ENCODE data around the gene SYN1. TPM values are rescaled to one million over a fixed set of nuclear protein-coding genes. Genes with fewer than 3 reads are reported as not detected.

The SYN1 gene
- total RNA-seq, 2 experiments from 2014 or later: 0.83 to 1.3 TPM

GRCh38 chrX:47562615-47563243 is 56.9 kb downstream of the SYN1 start:
- POLR2A ChIA-PET: no interaction called here
- no peaks in the 10 kb centered on the region for H3K9me3 Mint-ChIP-seq
- peak overlapping the region; percentile 74 for H3K27ac Mint-ChIP-seq
- H3K27me3 Mint-ChIP-seq: no peaks in the 10 kb centered on the region
- peak overlapping the region; percentile 60 for H3K4me3 Mint-ChIP-seq
- CTCF ChIA-PET: no interaction called here
- peaks cover 34% of the 10 kb centered on the region for H3K4me1 Mint-ChIP-seq (ENCODE audit: low read depth)
- H3K36me3 Mint-ChIP-seq: peaks cover 17% of the 10 kb centered on the region
- intact Hi-C loops (cut with micrococcal nuclease): loop anchor here (1.0 to 5.0 kb wide), 3 partner anchors 65 to 460 kb away; partner anchors contain the start of gene CFP
- peak; percentile 64 for DNase-seq

- H3K4me3 Mint-ChIP-seq: peak overlapping the region; percentile 80
- H3K4me1 Mint-ChIP-seq (ENCODE audit: low read depth): peaks cover 35% of the 10 kb centered on the region
- ChIA-PET CTCF (interaction anchor here (0.6 kb wide), 1 partner anchor 239 kb away, joined by 3 read pairs; no protein-coding TSS in a partner anchor), POLR2A (no interaction called here)
- no peaks in the 10 kb centered on the region for H3K27me3 Mint-ChIP-seq
- intact Hi-C loops (cut with micrococcal nuclease): loop anchor here (1.0 to 5.0 kb wide), 6 partner anchors 18 to 461 kb away; partner anchors contain the start of genes CFP, ELK1 and UXT
- peaks cover 15% of the 10 kb centered on the region for H3K36me3 Mint-ChIP-seq
- DNase-seq: no peak
- peak overlapping the region; percentile 93 for H3K27ac Mint-ChIP-seq
- H3K9me3 Mint-ChIP-seq: no peaks in the 10 kb centered on the region
These were observed 58.0 kb downstream of the SYN1 start for GRCh38 chrX:47561659-47562151.

- H3K4me1 Mint-ChIP-seq (ENCODE audit: low read depth): peaks cover 41% of the 10 kb centered on the region
- DNase-seq: peak; percentile 97
- intact Hi-C loops (cut with micrococcal nuclease): loop anchor here (1.0 to 5.0 kb wide), 5 partner anchors 18 to 461 kb away; partner anchors contain the start of genes CFP, ELK1 and UXT
- ChIA-PET POLR2A (no interaction called here), CTCF (no interaction called here)
- H3K36me3 Mint-ChIP-seq: peaks cover 13% of the 10 kb centered on the region
- peak within 1 kb of the TSS; percentile 80 for H3K4me3 Mint-ChIP-seq
- H3K27me3 Mint-ChIP-seq: no peaks in the 10 kb centered on the region
- no peaks in the 10 kb centered on the region for H3K9me3 Mint-ChIP-seq
- peak within 1 kb of the TSS; percentile 93 for H3K27ac Mint-ChIP-seq
These were observed 58.6 kb downstream of the SYN1 start, which contains the start of gene ARAF for GRCh38 chrX:47560934-47561658. Gene ARAF (plus strand): TSS chrX:47561205. CDS start chrX:47562968, 1,763 bp downstream.

GRCh38 chrX:47560179-47560933 is 59.3 kb downstream of the SYN1 start:
- no peaks in the 10 kb centered on the region for H3K9me3 Mint-ChIP-seq
- intact Hi-C loops (cut with micrococcal nuclease): loop anchor here (2.0 to 5.0 kb wide), 4 partner anchors 67 to 462 kb away; partner anchors contain the start of genes CFP, ELK1 and UXT
- H3K4me1 Mint-ChIP-seq (ENCODE audit: low read depth): peaks cover 43% of the 10 kb centered on the region
- H3K27ac Mint-ChIP-seq: peak overlapping the region; percentile 93
- H3K4me3 Mint-ChIP-seq: peak overlapping the region; percentile 80
- peaks cover 13% of the 10 kb centered on the region for H3K36me3 Mint-ChIP-seq
- no peaks in the 10 kb centered on the region for H3K27me3 Mint-ChIP-seq
- POLR2A ChIA-PET: no interaction called here
- no peak for DNase-seq
- CTCF ChIA-PET: no interaction called here

GRCh38 chrX:47558436-47558835 is 61.2 kb downstream of the SYN1 start:
- Mint-ChIP-seq H3K4me1 (ENCODE audit: low read depth) (peaks cover 32% of the 10 kb centered on the region), H3K27ac (no peak overlapping the region), H3K27me3 (no peaks in the 10 kb centered on the region), H3K9me3 (no peaks in the 10 kb centered on the region), H3K36me3 (peaks cover 4% of the 10 kb centered on the region), H3K4me3 (no peak overlapping the region)
- CTCF ChIA-PET: no interaction called here
- no peak for DNase-seq
- POLR2A ChIA-PET: no interaction called here
- intact Hi-C loops (cut with micrococcal nuclease): no loop called here

GRCh38 chrX:47556045-47556623 is 63.5 kb downstream of the SYN1 start:
- ChIA-PET CTCF (interaction anchor here (1.3 kb wide), 1 partner anchor 26 kb away, joined by 3 read pairs; the partner anchor contains the start of gene TIMP1), POLR2A (interaction anchor here (1.2 kb wide), 1 partner anchor 94 kb away, joined by 5 read pairs; the partner anchor contains the start of gene ELK1)
- peaks cover 21% of the 10 kb centered on the region for H3K4me1 Mint-ChIP-seq (ENCODE audit: low read depth)
- H3K4me3 Mint-ChIP-seq: peak overlapping the region; percentile 90
- peak; percentile 91 for DNase-seq
- no peaks in the 10 kb centered on the region for H3K9me3 Mint-ChIP-seq
- no peaks in the 10 kb centered on the region for H3K36me3 Mint-ChIP-seq
- intact Hi-C loops (cut with micrococcal nuclease): loop anchor here (1.0 to 2.0 kb wide), 2 partner anchors 73 to 427 kb away; partner anchors contain the start of gene ZNF41
- no peaks in the 10 kb centered on the region for H3K27me3 Mint-ChIP-seq
- peak overlapping the region; percentile 91 for H3K27ac Mint-ChIP-seq

- Mint-ChIP-seq H3K4me3 (no peak overlapping the region), H3K27ac (no peak overlapping the region), H3K9me3 (no peaks in the 10 kb centered on the region), H3K4me1 (ENCODE audit: low read depth) (no peaks in the 10 kb centered on the region), H3K27me3 (no peaks in the 10 kb centered on the region), H3K36me3 (no peaks in the 10 kb centered on the region)
- POLR2A ChIA-PET: no interaction called here
- intact Hi-C loops (cut with micrococcal nuclease): no loop called here
- CTCF ChIA-PET: no interaction called here
- no peak for DNase-seq
These were observed 76.2 kb downstream of the SYN1 start for GRCh38 chrX:47543496-47543895.

- H3K27me3 Mint-ChIP-seq: no peaks in the 10 kb centered on the region
- H3K27ac Mint-ChIP-seq: no peak overlapping the region
- H3K4me3 Mint-ChIP-seq: no peak overlapping the region
- peak; percentile 41 for DNase-seq
- no peaks in the 10 kb centered on the region for H3K36me3 Mint-ChIP-seq
- intact Hi-C loops (cut with micrococcal nuclease): no loop called here
- ChIA-PET POLR2A (no interaction called here), CTCF (interaction anchor here (2.0 kb wide), 1 partner anchor 210 kb away, joined by 5 read pairs; no protein-coding TSS in a partner anchor)
- H3K9me3 Mint-ChIP-seq: no peaks in the 10 kb centered on the region
- no peaks in the 10 kb centered on the region for H3K4me1 Mint-ChIP-seq (ENCODE audit: low read depth)
These were observed 78.7 kb downstream of the SYN1 start for GRCh38 chrX:47540754-47541538.

- CTCF ChIA-PET: interaction anchor here (2.0 kb wide), 1 partner anchor 211 kb away, joined by 5 read pairs; no protein-coding TSS in a partner anchor
These were observed 79.8 kb downstream of the SYN1 start for GRCh38 chrX:47539860-47540259.

GRCh38 chrX:47530049-47530448 is 89.6 kb downstream of the SYN1 start:
- H3K9me3 Mint-ChIP-seq: no peaks in the 10 kb centered on the region
- POLR2A ChIA-PET: no interaction called here
- H3K27ac Mint-ChIP-seq: no peak overlapping the region
- CTCF ChIA-PET: no interaction called here
- intact Hi-C loops (cut with micrococcal nuclease): no loop called here
- no peak for DNase-seq
- no peaks in the 10 kb centered on the region for H3K36me3 Mint-ChIP-seq
- no peaks in the 10 kb centered on the region for H3K27me3 Mint-ChIP-seq
- no peaks in the 10 kb centered on the region for H3K4me1 Mint-ChIP-seq (ENCODE audit: low read depth)
- no peak overlapping the region for H3K4me3 Mint-ChIP-seq

More at GRCh38 chrX:47539860-47540259, 79.8 kb downstream of the SYN1 start:
- no peaks in the 10 kb centered on the region for H3K36me3 Mint-ChIP-seq
- no peaks in the 10 kb centered on the region for H3K27me3 Mint-ChIP-seq
- intact Hi-C loops (cut with micrococcal nuclease): no loop called here
- H3K9me3 Mint-ChIP-seq: no peaks in the 10 kb centered on the region
- POLR2A ChIA-PET: no interaction called here
- no peak for DNase-seq
- no peak overlapping the region for H3K27ac Mint-ChIP-seq
- H3K4me1 Mint-ChIP-seq (ENCODE audit: low read depth): no peaks in the 10 kb centered on the region
- no peak overlapping the region for H3K4me3 Mint-ChIP-seq

GRCh38 chrX:47529548-47529947 is 90.1 kb downstream of the SYN1 start:
- ChIA-PET CTCF (no interaction called here), POLR2A (no interaction called here)
- Mint-ChIP-seq H3K4me3 (no peak overlapping the region), H3K9me3 (no peaks in the 10 kb centered on the region), H3K27ac (no peak overlapping the region), H3K27me3 (no peaks in the 10 kb centered on the region), H3K36me3 (no peaks in the 10 kb centered on the region), H3K4me1 (ENCODE audit: low read depth) (no peaks in the 10 kb centered on the region)
- DNase-seq: no peak
- intact Hi-C loops (cut with micrococcal nuclease): no loop called here

Measured in activated CD4-positive, alpha-beta memory T cell treated with anti-CD3 and anti-CD28 coated beads for 36 hours (primary cell).